LNCaP clone FGC (cell line): ENCODE results near the gene TREML4.

Experiments
- DNase-seq: peaks from one replicate; pipeline ENCODE4 v3.0.0-alpha.2; 2011; ENCODE audit warnings: low read depth
- H3K4me3 ChIP-seq: 2 replicates; pipeline ENCODE4 v1.5.1; 2011; ENCODE audit warnings: mild to moderate bottlenecking, low read depth, low read length, control low read depth
- TF ChIP-seq, protein P1 (sequence below): IDR thresholded peaks from 2 replicates; pipeline ENCODE4 v1.5.1; 2012; ENCODE audit warnings: mild to moderate bottlenecking; ENCODE audit not compliant: control insufficient read depth, insufficient read depth; ENCODE audit errors: extremely low read depth

The TREML4 gene

DNA sequence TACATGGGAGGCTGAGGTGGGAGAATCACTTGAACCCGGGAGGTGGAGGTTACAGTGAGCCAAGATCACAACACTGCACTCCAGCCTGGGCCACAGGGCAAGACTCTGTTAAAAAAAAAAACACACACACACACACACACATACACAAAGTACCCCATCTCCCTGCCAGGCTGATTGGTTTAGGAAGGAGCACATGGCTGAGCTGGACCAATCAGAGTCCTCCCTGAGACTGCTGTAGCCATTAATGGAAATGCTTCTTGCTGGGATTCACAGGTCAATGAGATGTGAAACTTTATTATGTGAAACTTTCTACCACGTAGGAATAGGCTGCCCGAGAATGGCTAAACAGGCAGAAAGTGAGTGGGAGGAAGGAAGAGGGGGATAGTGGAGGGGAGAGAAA lies 55.5 kb downstream of the TREML4 start:
- TF ChIP-seq, protein P1, sequence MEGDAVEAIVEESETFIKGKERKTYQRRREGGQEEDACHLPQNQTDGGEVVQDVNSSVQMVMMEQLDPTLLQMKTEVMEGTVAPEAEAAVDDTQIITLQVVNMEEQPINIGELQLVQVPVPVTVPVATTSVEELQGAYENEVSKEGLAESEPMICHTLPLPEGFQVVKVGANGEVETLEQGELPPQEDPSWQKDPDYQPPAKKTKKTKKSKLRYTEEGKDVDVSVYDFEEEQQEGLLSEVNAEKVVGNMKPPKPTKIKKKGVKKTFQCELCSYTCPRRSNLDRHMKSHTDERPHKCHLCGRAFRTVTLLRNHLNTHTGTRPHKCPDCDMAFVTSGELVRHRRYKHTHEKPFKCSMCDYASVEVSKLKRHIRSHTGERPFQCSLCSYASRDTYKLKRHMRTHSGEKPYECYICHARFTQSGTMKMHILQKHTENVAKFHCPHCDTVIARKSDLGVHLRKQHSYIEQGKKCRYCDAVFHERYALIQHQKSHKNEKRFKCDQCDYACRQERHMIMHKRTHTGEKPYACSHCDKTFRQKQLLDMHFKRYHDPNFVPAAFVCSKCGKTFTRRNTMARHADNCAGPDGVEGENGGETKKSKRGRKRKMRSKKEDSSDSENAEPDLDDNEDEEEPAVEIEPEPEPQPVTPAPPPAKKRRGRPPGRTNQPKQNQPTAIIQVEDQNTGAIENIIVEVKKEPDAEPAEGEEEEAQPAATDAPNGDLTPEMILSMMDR: no peak
- no peak for DNase-seq
- no peak overlapping the region for H3K4me3 ChIP-seq

DNA sequence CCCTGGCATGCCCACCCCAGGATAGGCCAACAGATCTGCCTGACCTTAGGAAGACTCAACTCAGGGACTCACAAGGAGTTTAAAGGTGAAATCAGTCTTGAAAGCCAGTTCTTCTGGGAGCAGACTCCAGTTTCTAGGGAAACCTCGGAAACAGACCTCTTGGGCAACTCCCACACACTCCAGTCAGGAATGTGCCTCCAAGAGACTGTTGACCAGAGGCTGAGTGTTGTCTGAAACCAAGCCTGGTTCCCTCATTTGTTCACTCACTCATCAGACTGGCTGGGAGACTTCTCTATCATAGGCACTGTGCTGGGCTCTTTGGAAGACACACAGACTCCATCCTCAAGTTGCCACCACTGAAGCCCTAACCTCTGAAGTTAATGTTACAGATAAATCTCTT lies 56.6 kb downstream of the TREML4 start:
- no peak for DNase-seq
- H3K4me3 ChIP-seq: no peak overlapping the region
- TF ChIP-seq, protein P1: no peak

DNA sequence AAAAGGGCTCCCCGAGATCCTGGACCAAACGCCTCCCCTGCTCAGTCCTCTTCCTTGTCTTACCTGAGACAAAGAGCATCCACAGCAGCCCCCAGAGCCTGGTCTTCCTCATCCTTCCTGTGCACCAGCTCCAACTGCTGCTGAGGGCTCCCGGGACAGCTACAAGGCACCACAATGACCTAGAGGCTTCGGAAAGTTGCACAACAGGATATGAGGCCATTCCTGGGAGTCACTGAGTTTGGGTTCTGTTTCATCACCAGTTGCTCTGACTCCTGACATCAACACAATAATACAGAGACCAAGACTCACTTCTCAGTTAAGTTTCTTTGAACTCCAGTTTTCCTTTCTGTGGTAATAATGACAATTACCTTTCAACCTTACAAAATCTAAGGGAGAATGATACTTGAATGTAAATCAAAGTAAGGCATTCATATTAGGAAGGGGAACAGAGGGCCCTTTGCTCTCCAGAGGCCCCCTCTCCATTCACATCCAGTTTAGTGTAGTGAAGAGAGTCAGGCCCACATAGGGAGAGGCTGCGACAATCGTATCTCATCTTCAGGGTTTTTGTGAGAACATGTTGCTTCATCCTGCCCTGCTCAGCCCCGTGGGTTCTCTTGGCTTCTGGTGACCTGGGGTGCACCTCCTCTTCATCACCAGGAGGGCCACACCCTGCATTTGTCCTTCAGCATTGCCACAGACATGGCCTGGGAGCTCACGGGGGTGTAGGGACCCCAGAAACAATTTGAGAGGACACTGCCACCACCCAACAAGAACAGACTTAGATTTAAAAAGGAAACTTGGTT lies 58.6 kb downstream of the TREML4 start, which contains the start of gene TREM1:
Gene TREM1, minus strand, starts transcription at position 139 of the 803 bp plus-strand sequence. Its CDS starts 27 bp downstream, at position 112.
- DNase-seq: no peak
- TF ChIP-seq, protein P1: no peak
- no peak within 1 kb of the TSS for H3K4me3 ChIP-seq

DNA sequence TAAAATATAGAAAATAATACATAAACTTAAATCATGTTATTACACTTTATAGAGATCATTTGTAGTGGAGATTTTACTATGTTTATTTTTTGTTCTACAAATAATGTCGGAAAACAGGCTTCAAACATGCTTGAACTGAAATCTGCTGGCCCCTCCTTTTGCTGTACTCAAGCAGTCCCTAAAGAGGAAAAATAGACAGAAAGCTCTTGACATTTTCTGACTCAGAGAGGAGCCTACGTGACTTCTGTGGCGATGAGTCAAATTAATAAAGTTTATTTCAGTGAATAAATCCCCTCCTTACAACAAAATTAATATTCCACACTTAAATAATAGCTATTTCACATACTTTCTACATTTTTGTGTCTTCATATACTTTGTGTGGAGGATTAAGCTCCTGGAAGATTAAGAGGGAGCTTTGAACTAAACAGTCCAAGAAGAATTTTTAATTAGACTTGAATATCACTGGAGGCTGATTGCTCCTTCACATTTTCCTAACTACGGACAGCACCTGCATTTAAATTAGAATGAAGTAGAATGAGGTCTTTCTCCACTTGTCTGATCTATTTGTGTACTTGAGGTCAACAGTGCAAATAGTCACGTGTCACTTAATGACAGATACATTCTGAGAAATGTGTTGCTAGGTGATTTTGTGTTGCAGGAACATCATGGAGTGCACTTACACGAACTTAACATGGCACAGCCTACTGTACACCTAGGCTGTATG lies 60.0 kb downstream of the TREML4 start:
- TF ChIP-seq, protein P1: no peak
- 0 out of 2 replicates have a peak overlapping the region, but pooled peaks have one; percentile 6 for H3K4me3 ChIP-seq
- DNase-seq: peak; percentile 63
